Activated CD8-positive, alpha-beta memory T cell treated with anti-CD3 and anti-CD28 coated beads, Interleukin-2, amount 10 ng/mL, durations not matched to agents 7 days and 5 days (primary cell): ENCODE results near the gene CAMK2A. TPM values are rescaled to one million over a fixed set of nuclear protein-coding genes. Genes with fewer than 3 reads are reported as not detected.
A peak's percentile ranks its signal among the peaks of the same experiment; 100 is the strongest.

Experiments
- ATAC-seq: fragments of 150-1000 bp; cut with Tn5 transposase; one replicate; pipeline ENCODE4 v1.10.0; 2021; ENCODE audit warnings: moderate library complexity
- CTCF ChIA-PET: fragments of 350-600 bp; sonication (Branson Sonifier 250); formaldehyde crosslinking; loops from one replicate; lab custom pipeline; 2021; ENCODE audit warnings: antibody characterized with exemption; lab: Charles Lee
- DNase-seq: peaks from one replicate; pipeline ENCODE4 v3.0.0-alpha.2; 2020
- H3K27ac Mint-ChIP-seq: one replicate; pipeline ENCODE4 v1.8.0; 2021; ENCODE audit warnings: mild to moderate bottlenecking, mixed read lengths
- H3K27me3 Mint-ChIP-seq: one replicate; pipeline ENCODE4 v1.8.0; 2021; ENCODE audit warnings: mixed read lengths
- H3K36me3 Mint-ChIP-seq: one replicate; pipeline ENCODE4 v1.8.0; 2021; ENCODE audit warnings: mild to moderate bottlenecking, mixed read lengths
- H3K4me1 Mint-ChIP-seq: one replicate; pipeline ENCODE4 v1.8.0; 2021; ENCODE audit warnings: mixed read lengths
- H3K4me3 Mint-ChIP-seq: one replicate; pipeline ENCODE4 v1.8.0; 2021; ENCODE audit warnings: mild to moderate bottlenecking, moderate library complexity, mixed read lengths
- H3K9me3 Mint-ChIP-seq: one replicate; pipeline ENCODE4 v1.8.0; 2022; ENCODE audit warnings: low read depth, mixed read lengths
- total RNA-seq, 2 experiments: library from RNA; stranded (reverse); gene quantifications; one replicate each; pipeline ENCODE4 v1.2.3, GENCODE V29; 2021

The CAMK2A gene
- total RNA-seq, 2 experiments from 2014 or later, result not detected

GRCh38 chr5:150218693-150219035 is 70.9 kb downstream of the CAMK2A start:
- no peaks in the 10 kb centered on the region for H3K4me1 Mint-ChIP-seq
- CTCF ChIA-PET, result interaction anchor here (0.6 to 8.1 kb wide), 26 partner anchors 9 to 384 kb away, joined by 3 to 85 read pairs (median 4); partner anchors contain the start of gene PDGFRB
- no peak for ATAC-seq
- no peak overlapping the region for H3K27ac Mint-ChIP-seq
- no peak overlapping the region for H3K4me3 Mint-ChIP-seq
- H3K27me3 Mint-ChIP-seq, result peaks cover 30% of the 10 kb centered on the region
- H3K36me3 Mint-ChIP-seq, result no peaks in the 10 kb centered on the region
- no peaks in the 10 kb centered on the region for H3K9me3 Mint-ChIP-seq
- no peak for DNase-seq

DNA sequence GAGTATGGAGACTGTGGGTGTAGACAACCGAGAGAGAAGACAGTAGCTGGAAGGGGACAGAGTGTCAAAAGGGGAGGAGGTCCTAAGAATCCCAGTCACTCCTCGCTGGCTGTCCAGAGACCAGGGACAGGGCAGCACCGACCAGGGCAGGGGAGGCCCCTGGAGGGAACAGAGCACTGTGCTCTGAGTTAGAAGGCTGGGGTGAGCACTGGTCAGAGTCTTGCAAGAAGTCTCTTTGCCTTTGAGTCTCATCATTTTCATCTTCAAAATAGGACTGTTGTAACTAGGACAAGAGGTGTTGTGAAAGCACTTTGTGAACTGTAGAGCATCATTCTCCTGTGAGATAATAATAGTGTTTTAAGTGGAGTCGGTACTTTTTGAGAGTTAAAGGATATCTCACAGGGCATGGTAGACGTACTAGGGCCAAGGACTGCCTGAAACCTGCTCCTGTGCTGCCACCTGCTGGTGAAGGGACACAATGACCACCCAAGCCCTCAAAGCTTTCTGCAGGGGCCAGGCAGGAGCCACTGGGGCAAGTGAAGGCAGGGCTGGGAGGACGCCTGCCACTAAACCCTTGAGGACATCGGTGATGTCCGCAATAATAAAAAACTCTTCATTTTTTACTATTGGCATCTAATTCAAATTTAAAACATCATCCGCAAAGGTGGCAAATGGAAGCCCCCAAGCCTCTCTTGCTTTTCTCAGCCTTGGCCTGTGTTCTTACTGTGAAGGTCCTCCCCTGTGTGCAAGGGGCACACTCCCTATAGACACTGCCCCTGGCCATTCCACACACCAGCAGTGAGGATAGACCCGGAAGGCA is 71.5 kb downstream of the CAMK2A start:
- Mint-ChIP-seq H3K27me3 (peaks cover 30% of the 10 kb centered on the region), H3K4me3 (no peak overlapping the region), H3K4me1 (no peaks in the 10 kb centered on the region), H3K27ac (no peak overlapping the region), H3K9me3 (no peaks in the 10 kb centered on the region), H3K36me3 (no peaks in the 10 kb centered on the region)
- CTCF ChIA-PET, result interaction anchor here (0.6 to 8.1 kb wide), 26 partner anchors 9 to 384 kb away, joined by 3 to 85 read pairs (median 4); partner anchors contain the start of gene PDGFRB
- DNase-seq (peak; percentile 90), ATAC-seq (peak; percentile 98)

DNA sequence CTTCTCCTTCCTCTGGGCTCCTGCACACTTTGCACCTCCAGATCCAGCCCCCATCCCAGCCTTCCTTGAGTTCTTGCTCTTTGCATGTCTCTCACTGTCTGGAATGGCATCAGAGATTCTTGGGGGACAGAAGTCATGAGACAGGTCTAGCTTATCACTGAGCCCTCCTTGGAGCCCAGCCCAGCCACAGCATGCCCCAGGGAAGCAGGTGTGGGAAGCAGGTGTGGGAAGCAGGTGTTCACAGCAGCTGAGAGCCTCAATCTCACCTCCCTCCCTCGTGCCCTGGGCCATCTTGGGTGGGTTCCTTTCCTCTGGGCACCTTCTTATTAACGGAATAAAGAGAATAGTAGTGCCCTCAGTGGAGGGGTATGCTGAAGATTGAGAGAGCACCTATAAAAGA is 72.5 kb downstream of the CAMK2A start:
- peaks cover 30% of the 10 kb centered on the region for H3K27me3 Mint-ChIP-seq
- no peak overlapping the region for H3K27ac Mint-ChIP-seq
- CTCF ChIA-PET, result interaction anchor here (1.5 to 8.1 kb wide), 8 partner anchors 8 to 210 kb away, joined by 3 to 85 read pairs (median 9); no protein-coding TSS in a partner anchor
- ATAC-seq (no peak), DNase-seq (no peak)
- no peaks in the 10 kb centered on the region for H3K4me1 Mint-ChIP-seq
- H3K4me3 Mint-ChIP-seq, result no peak overlapping the region
- H3K36me3 Mint-ChIP-seq, result no peaks in the 10 kb centered on the region
- H3K9me3 Mint-ChIP-seq, result no peaks in the 10 kb centered on the region

DNA sequence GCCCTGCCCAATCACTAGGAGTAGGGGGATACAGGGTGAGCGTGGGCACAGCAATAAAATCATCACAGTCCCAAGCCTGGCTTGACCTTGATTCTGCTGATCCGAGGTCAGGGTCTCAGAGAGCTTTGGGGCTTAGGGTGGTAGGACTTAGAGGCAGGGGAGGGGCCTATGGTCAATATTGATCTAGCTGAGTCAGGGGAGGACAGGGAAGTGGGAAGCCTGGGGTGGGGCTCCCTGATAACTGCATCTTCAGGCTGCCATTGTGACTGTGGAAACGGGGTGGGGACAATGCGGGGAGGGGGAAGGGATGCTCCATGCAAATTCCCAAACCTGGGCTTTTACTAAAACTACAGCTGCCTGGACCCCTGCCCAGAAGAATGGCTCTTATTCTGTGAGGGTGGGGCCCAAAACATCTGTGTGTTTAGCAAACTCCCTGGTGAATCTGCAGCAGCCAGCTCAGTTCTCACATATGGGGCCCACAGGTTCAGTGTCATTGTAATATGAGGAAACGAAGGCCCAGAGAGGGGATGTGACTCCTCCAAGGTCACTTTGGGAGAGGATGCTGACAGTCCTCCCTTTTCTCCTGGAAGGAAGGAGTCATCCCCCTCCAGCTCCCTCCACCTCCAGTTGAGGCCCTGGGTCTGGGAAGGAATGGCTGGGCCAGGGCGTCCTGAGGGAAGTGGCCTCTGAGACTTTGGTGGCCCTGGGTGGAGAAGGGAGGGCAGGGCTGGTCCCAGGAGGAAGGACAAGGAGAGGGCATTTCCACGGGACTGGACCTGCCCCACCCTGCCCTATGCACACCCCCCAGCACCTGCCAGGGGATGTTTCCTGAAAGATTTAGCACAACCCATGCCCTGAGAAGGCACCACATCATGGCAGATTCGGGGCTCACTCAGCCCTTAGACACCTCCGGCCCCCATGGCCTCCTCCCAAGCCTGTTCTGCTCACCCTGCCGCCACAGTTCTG is 73.3 kb downstream of the CAMK2A start:
- ATAC-seq, result no peak

GRCh38 chr5:150214289-150214688 is 75.3 kb downstream of the CAMK2A start:
- Mint-ChIP-seq H3K4me1 (peaks cover 10% of the 10 kb centered on the region), H3K27me3 (peaks cover 26% of the 10 kb centered on the region), H3K4me3 (no peak overlapping the region), H3K27ac (no peak overlapping the region), H3K9me3 (no peaks in the 10 kb centered on the region), H3K36me3 (no peaks in the 10 kb centered on the region)
- DNase-seq, result no peak
- ATAC-seq, result no peak
- CTCF ChIA-PET, result interaction anchor here (1.1 to 8.1 kb wide), 6 partner anchors 8 to 224 kb away, joined by 3 to 85 read pairs (median 6); no protein-coding TSS in a partner anchor

More for the DNA sequence above, 73.3 kb downstream of the CAMK2A start:
- Mint-ChIP-seq H3K27ac (no peak overlapping the region), H3K4me1 (no peaks in the 10 kb centered on the region), H3K27me3 (peaks cover 30% of the 10 kb centered on the region), H3K36me3 (no peaks in the 10 kb centered on the region), H3K4me3 (no peak overlapping the region), H3K9me3 (no peaks in the 10 kb centered on the region)
- no peak for DNase-seq
- CTCF ChIA-PET, result interaction anchor here (1.2 to 8.1 kb wide), 4 partner anchors 40 to 86 kb away, joined by 4 to 85 read pairs (median 10); no protein-coding TSS in a partner anchor

GRCh38 chr5:150213530-150213929 is 76.0 kb downstream of the CAMK2A start:
- H3K27me3 Mint-ChIP-seq, result peaks cover 30% of the 10 kb centered on the region
- H3K4me1 Mint-ChIP-seq, result peaks cover 18% of the 10 kb centered on the region
- no peaks in the 10 kb centered on the region for H3K36me3 Mint-ChIP-seq
- CTCF ChIA-PET, result interaction anchor here (1.1 to 8.1 kb wide), 3 partner anchors 51 to 223 kb away, joined by 3 to 85 read pairs (median 4); no protein-coding TSS in a partner anchor
- H3K9me3 Mint-ChIP-seq, result no peaks in the 10 kb centered on the region
- ATAC-seq (no peak), DNase-seq (no peak)
- H3K4me3 Mint-ChIP-seq, result no peak overlapping the region
- H3K27ac Mint-ChIP-seq, result peak overlapping the region; percentile 5

GRCh38 chr5:150211156-150212030 is 78.2 kb downstream of the CAMK2A start:
- Mint-ChIP-seq H3K27ac (no peak overlapping the region), H3K36me3 (no peaks in the 10 kb centered on the region), H3K27me3 (peaks cover 32% of the 10 kb centered on the region), H3K4me3 (no peak overlapping the region), H3K9me3 (no peaks in the 10 kb centered on the region), H3K4me1 (peaks cover 29% of the 10 kb centered on the region)
- ATAC-seq (no peak), DNase-seq (no peak)
- CTCF ChIA-PET, result interaction anchor here (1.1 to 1.8 kb wide), 4 partner anchors 49 to 140 kb away, joined by 3 to 5 read pairs (median 4); no protein-coding TSS in a partner anchor

DNA sequence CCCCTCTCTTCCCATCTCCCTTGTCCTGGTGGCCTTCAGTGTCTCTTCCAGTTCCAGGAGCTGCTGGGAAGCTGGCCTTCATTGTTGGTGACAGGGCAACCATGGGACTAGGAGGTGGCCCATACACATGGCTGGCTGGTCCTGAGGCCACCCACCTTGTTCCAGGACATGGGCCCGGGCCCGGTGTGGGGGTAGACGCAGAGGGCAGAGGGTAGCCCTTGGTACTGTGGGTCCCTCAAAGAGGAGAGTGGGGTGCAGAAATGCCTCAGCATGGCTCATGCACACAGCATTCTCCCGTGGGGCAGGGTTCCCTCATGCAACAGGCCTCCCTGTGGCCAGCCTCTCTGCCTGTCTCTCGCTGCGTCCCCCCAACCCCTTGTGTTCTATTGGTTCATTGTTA is 78.9 kb downstream of the CAMK2A start:
- Mint-ChIP-seq H3K4me3 (no peak overlapping the region), H3K9me3 (no peaks in the 10 kb centered on the region), H3K27ac (no peak overlapping the region), H3K27me3 (peaks cover 26% of the 10 kb centered on the region), H3K4me1 (peaks cover 35% of the 10 kb centered on the region), H3K36me3 (no peaks in the 10 kb centered on the region)
- no peak for ATAC-seq
- CTCF ChIA-PET, result interaction anchor here (1.0 to 2.4 kb wide), 5 partner anchors 8 to 220 kb away, joined by 3 to 12 read pairs (median 4); no protein-coding TSS in a partner anchor
- no peak for DNase-seq

DNA sequence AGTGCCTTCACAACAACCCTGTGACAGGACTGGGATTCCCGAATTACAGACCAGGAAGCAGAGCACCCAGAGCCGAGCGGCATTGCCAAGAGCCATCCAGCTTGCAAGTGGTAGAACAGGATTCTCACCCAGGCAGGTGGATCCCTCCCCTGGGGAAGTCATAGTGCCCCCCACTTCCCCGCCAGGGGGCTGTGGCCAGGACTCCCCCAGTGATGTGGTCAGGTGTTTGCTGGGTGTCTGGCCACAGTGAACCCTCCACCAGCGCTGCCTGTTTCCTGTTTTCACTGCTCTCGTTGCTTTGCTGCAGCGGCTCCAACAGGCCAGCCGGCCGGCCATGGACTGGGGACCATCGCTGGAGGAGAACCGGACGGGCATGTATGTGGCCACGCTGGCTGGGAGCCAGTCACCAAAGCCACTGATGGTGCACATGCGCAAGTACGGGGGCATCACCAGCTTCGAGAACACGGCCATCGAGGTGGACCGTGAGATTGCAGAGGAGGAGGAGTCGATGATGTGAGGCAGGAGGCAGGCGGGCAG is 80.4 kb downstream of the CAMK2A start:
- Mint-ChIP-seq H3K36me3 (no peaks in the 10 kb centered on the region), H3K27ac (peak overlapping the region; percentile 70)
- peak; percentile 72 for DNase-seq

DNA sequence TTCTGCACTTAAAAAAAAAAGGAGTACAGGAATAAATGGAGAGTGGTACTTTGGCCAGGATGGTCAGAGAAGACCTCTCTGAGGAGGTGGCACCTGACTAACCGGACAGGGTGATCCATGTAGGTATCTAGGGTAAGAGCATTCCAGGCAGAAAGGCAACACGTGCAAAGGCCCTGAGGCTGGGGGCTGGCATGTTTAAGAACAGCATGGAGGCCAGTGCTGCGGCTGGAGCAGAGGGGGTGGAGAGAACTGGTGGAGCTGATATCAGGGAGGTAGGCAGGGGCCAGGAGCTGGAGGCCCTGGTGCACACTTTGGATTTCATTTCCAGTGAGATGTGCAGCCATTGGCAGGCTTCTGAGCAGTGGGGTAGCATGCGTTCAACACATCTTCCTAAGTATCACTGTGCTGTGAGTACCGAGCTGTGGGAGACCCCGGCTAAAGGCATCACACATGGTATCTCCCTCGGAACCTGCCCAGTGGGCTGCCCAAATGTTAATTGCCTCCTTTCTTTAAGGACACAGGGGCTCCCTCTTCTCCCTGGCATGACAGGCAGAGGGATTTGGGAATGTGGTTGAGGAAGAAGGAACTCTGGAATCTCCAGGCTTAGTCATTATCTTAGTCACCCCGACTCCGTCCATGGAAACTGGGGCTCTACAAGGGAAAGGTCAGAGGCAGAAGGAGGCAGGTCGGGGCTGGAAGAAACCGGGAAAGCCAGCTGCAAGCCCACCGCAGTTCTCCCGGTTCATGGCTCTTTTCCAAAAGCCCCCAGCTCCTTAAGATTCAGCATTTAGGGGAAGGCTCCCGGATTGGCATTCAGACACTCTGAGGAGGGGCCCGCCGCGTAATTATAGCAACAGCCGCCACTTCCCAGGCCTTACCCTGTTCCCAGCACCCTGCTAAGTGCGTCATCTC is 81.1 kb downstream of the CAMK2A start:
- H3K36me3 Mint-ChIP-seq, result no peaks in the 10 kb centered on the region
- DNase-seq (no peak), ATAC-seq (no peak)
- H3K27me3 Mint-ChIP-seq, result peaks cover 19% of the 10 kb centered on the region
- H3K9me3 Mint-ChIP-seq, result no peaks in the 10 kb centered on the region
- CTCF ChIA-PET, result interaction anchor here (1.5 to 2.4 kb wide), 4 partner anchors 10 to 54 kb away, joined by 3 to 12 read pairs (median 4); no protein-coding TSS in a partner anchor
- H3K27ac Mint-ChIP-seq, result peak overlapping the region; percentile 70
- H3K4me3 Mint-ChIP-seq, result peak overlapping the region; percentile 50
- H3K4me1 Mint-ChIP-seq, result peaks cover 35% of the 10 kb centered on the region

More for the DNA sequence above, 80.4 kb downstream of the CAMK2A start:
- no peaks in the 10 kb centered on the region for H3K9me3 Mint-ChIP-seq
- H3K4me3 Mint-ChIP-seq, result peak overlapping the region; percentile 50
- peaks cover 19% of the 10 kb centered on the region for H3K27me3 Mint-ChIP-seq
- CTCF ChIA-PET, result interaction anchor here (1.5 to 2.4 kb wide), 5 partner anchors 9 to 218 kb away, joined by 3 to 12 read pairs (median 4); no protein-coding TSS in a partner anchor
- ATAC-seq, result peak; percentile 65
- H3K4me1 Mint-ChIP-seq, result peaks cover 35% of the 10 kb centered on the region

DNA sequence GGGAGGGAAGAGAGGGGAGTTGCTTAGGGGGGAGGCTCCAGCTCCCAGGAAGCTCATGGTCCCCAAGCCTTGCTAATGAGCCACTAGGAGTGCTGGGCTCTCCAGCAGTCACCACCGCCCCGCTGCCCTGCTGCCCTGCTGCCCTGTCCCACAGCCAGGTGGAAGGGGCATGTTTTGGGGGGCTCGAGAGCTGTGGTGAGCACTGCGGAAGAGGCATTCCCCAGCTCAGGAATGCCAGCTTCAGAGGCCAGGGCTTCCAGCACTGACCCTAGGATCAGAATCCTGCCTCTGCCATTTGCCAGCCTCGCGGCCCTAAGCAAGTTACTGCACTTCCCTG is 82.8 kb downstream of the CAMK2A start:
- no peak for ATAC-seq
- H3K9me3 Mint-ChIP-seq, result no peaks in the 10 kb centered on the region
- no peak overlapping the region for H3K4me3 Mint-ChIP-seq
- CTCF ChIA-PET, result interaction anchor here (0.6 to 2.6 kb wide), 8 partner anchors 8 to 354 kb away, joined by 3 to 7 read pairs (median 4); no protein-coding TSS in a partner anchor
- no peak for DNase-seq
- H3K27me3 Mint-ChIP-seq, result peaks cover 19% of the 10 kb centered on the region
- no peaks in the 10 kb centered on the region for H3K36me3 Mint-ChIP-seq
- no peak overlapping the region for H3K27ac Mint-ChIP-seq
- peaks cover 35% of the 10 kb centered on the region for H3K4me1 Mint-ChIP-seq
